HTR-8/SVneo (cell line): ENCODE results near the gene SULT2A1.
"Not testable (repeated sequence)": the region's sequence is repeated elsewhere in the genome, so short reads cannot be mapped to it uniquely, and the experiment has no call there.

Source experiments
- DNase-seq: peaks from one replicate; pipeline ENCODE4 v3.0.0; 2011; ENCODE audit warnings: low spot score, mixed read lengths; ENCODE audit not compliant: insufficient read length
- FAIRE-seq: peaks from 2 replicates; lab custom pipeline; 2011; peaks lifted over from hg19 to GRCh38; lab: Jason Lieb, UNC

The SULT2A1 gene

DNA sequence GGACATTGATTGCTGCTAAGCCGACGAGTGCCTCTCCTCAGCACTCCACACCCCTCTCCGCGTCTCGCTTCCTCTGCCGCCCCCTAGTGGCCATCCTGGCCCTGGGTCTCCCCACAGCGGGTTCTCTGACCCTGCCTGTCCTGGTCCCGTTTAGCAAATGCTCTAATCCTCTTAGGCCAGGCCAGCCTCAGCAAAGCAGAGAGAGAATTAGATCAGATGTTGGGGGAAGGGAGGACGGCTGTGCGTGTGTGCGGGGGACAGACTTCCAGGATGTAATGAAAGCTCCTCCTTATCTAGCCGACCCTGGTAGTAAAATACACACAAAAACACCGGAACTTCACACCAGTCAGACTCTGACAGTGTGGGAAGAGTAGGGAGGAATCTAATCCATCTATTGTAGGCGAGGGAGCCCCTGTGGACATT lies 22.6 kb downstream of the SULT2A1 start:
- DNase-seq (peak; percentile 92), FAIRE-seq (peak; percentile 42)

DNA sequence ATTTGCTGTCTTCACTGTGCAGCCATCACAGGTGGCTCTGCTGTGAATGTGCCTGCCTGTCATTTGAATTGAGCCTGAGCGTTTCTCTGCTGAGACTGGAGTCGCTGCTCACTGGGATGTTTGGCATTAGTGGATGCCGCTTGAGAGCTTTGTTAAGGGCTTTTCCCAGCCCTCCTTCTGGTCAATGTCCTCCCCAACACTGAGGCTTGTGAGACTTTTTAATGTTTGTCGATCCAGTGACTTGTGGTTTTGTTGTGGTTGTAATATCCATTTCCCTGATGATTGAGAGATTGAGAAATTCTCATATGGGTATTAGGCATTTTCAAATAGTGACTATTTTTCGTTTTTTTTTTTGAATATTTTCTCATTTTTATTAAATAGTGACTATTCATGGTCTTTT lies 24.5 kb downstream of the SULT2A1 start:
- DNase-seq: no peak
- FAIRE-seq: no peak

DNA sequence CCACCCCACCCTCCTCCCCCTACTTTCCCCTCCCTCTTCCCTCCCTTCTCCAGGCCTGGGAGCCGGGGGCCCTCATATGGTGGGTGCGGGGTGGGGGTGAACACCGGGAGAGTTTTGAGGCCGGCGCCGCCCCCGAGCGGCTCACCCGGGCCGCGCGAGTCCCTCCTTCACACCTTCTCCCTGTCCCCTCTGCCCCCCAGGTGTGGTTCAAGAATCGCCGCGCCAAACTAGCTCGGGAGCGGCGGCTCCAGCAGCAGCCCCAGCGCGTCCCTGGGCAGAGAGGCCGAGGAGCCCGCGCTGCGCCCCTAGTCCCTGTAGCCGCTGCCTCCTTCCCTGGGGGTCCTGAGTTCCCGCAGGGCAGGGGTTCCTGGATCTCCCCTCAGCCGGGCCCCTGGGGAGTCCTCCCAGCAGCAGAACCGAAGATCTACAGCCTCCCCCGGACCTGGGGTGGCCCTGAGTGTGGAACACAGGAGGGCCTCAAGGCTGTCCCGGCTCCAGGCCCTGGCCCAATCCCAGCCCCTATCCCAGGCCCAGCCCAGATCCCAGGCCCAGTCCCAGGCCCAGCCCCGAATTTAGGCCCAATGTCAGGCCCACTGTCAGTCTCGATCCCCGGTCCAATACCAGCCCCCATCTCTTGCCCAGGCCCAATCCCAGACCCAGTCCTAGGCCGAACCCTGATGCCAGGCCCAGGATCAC lies 25.4 kb downstream of the SULT2A1 start:
- DNase-seq (no peak), FAIRE-seq (no peak)

DNA sequence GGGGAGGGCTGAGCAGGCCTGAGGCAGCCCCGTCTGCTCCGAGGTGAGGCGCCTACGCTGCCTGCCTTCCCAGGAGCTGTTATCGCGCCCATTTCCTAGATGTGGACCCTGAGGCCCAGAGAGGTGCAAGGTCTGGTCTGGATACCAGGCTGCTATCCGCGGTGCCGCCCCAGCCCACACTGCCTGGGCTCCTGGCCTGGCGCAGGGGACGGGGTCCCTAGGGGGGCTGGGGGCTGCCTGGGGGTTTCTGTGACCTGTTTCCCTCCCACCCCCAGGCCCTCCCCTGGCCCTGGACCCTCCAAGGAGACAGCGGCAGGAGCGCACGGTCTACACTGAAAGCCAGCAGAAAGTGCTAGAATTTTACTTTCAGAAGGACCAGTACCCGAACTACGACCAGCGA lies 26.3 kb downstream of the SULT2A1 start:
- not testable (repeated sequence) for FAIRE-seq

DNA sequence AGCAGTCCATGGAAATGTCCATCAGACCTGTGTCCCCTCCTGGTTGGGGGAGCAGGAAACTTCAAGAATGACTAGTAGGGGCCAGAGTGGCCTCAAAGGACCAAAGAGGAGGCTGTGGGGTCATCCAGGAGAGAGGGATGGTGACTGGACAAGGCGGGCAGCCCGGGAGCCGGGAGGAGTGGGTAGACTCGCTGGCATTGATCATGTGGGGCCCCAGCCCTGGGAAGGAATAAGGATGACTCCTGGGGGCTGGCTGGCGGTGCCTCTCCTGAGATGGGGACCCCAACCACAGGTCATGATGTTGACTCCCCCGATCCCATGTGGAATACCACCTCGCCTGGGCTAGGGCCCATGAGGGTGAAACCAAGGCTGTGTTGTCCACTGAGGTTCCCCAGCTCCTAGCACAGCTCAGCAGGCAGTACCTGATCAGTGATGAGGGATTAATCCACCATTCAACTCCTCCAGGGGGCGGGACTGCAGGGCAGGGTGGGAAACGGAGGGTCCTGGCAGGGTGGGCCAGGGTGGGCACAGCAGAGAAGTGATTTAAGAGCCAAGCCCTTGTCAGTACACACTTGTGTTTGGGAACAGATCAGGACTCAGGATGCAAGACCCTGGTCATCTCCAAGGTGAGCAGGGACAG lies 27.3 kb downstream of the SULT2A1 start, which contains the start of gene TPRX2:
Gene TPRX2, plus strand, starts transcription at position 590 of the 640 bp plus-strand sequence. Its CDS starts 12 bp downstream, at position 602.
- DNase-seq: not testable (repeated sequence)
- FAIRE-seq: peak; percentile 57

More for the DNA sequence above, 26.3 kb downstream of the SULT2A1 start:
- not testable (repeated sequence) for DNase-seq

DNA sequence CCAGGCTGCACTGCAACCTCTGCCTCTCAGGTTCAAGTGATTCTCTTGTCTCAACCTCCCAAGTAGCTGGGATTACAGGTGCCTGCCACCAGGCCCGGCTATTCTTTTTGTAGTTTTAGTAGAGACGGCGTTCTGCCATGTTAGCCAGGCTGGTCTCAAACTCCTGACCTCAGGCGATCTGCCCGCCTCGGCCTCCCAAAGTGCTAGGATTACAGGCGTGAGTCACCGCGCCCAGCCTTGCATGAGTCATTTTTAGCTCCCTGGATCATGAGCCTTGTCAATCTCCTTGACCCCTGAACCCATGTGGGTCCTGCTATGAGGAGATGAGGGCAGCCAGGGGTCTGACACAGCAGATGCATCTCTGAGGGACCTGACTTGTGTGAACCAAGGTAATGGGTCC lies 27.9 kb downstream of the SULT2A1 start:
- peak; percentile 62 for DNase-seq
- peak; percentile 40 for FAIRE-seq

DNA sequence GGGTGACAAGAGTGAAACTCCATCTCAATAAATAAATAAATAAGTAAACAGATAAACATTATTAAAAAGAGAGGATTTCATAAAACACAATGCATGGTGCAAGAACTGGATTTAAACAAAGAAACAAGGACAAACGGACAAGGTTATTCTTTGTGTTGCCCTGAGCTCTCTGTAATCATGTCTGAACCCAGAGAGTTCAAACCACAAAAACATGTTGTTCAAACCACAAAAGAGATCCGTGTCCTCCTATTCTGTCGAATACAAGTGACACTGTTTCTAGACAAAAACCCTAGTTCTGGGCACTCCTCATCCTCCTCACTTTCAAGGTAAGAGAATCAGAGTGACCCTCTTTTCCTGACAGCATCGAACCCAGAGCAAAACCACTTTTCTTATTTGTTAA lies 31.7 kb downstream of the SULT2A1 start:
- FAIRE-seq (no peak), DNase-seq (no peak)

DNA sequence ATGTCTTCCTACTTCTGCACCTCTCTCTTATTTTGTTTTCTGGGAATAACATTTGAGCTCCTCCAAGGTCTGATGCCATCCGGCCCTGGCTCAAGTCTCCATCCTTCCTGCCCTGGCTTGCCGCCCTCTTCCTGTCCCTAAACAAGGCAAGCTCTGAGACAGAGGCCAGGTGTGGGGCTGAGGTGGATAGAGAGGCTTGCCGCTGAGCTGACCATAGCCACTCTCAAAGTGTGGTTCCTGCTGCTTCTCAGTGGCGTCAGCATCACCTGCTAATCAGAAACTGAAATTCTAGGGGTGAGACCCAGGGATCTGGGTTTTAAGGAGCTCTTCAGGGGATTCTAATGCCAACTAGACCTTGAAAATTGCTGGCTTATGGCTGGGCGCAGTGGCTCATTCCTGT lies 33.1 kb downstream of the SULT2A1 start:
- no peak for FAIRE-seq

DNA sequence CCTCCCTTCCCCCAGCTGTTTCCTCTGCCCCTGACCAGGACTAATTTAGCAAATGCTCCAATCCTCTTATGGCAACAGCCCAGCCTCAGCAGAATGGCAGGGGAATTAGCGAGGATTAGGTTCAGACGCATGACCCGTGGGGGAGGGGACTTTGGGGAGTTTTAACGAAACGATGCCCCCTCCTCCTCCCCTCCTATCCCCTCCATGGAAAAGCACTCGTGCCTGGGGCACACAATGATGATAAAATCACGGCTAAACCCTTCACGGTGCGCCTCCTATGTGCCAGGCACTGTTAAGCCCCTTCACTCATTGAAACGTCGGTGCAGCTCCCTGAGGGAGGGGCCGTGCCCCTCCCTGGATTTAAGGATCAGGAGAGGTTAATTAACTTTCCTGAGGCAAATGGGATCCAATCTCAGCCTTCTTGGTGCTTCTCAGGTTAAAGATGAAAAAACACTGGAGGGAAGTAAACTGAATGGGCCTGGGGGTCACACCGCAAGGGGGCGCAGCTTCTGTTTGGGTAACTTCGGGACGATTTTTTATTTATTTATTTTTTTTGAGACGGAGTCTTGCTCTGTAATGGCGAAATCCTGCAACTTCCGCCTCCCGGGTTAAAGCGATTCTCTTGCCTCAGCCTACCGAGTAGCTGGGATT lies 37.2 kb downstream of the SULT2A1 start:
- DNase-seq (no peak), FAIRE-seq (no peak)

More for the DNA sequence above, 33.1 kb downstream of the SULT2A1 start:
- DNase-seq: no peak

DNA sequence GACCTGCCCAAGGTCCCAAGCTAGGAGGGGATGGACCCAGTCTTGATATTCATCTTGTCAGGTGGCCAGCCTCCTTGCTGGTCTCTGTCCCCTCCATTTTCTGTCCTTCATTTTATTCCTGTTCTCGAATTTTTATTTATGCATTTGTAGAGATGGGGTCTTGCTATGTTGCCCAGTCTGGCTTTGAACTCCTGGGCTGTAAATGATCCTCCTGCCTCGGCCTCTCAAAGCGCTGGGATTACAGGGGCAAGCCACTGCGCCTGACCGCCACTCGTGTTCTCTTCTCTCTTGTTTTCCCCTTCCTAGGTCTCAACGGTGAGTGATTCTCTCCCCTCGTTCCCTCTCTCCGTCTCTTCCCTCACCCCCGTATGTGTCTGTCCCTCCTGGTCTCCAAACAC lies 37.7 kb downstream of the SULT2A1 start:
- DNase-seq (no peak), FAIRE-seq (no peak)

DNA sequence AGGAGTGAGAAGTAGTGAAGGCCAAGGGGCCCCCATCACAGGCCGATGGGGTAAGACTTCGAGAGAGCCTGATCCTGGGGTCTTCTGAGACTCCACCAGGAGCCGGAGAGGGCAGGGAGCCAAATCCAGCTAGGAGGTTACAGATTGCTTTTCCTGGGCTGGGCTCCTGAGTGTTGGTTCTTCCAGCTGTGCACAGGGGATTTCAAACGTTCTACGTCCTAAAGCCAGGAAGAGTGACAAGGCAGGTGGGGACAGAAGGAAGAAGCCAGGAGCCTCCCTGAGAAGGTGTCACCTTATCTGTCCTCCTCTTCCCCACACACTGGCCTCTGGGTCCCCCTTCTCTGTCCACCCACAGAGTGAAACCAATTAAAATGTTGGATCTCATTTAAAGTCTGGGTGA lies 43.2 kb downstream of the SULT2A1 start:
- FAIRE-seq: no peak
- DNase-seq: no peak

DNA sequence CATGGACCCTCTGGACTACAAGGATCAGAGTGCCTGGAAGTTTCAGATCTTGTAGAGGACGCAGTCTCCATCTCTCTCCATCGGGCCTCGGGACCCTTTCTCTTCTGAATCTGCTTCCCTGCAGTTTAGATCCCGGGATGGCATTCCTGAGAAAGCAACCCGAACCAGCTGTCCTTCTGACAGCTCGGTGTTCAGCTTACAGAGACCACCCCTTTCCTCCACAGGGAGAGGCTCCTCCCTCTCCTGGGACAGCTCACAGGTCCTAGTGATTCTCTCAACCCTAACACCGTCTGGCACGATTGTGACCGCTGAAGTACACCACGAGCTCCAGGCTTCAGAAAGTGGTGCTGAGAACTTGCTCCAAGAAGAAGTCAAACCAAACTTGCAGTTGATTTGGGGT lies 46.2 kb downstream of the SULT2A1 start:
- FAIRE-seq: no peak

DNA sequence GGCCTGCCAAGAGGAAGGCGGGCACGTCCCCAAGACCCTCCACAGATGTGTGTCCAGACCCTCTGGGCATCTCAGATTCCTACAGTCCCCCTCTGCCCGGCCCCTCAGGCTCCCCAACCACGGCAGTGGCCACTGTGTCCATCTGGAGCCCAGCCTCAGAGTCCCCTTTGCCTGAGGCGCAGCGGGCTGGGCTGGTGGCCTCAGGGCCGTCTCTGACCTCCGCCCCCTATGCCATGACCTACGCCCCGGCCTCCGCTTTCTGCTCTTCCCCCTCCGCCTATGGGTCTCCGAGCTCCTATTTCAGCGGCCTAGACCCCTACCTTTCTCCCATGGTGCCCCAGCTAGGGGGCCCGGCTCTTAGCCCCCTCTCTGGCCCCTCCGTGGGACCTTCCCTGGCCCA lies 46.7 kb downstream of the SULT2A1 start:
- FAIRE-seq: no peak
- DNase-seq: no peak

More for the DNA sequence above, 46.2 kb downstream of the SULT2A1 start:
- no peak for DNase-seq

DNA sequence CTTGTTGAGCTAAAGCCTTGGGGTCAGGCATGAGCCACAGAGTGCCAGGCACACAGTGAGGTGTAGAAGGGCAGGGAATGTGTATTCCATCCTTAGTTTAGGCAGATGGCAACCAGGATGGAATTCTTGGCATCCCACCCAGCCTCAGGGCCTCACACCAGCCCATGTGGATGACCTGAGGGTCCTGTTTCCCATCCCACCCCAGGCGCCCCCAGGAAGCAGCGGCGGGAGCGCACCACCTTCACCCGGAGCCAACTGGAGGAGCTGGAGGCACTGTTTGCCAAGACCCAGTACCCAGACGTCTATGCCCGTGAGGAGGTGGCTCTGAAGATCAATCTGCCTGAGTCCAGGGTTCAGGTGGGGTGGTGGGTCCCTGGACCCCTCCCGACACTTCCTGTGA lies 50.1 kb downstream of the SULT2A1 start:
- FAIRE-seq (no peak), DNase-seq (no peak)

DNA sequence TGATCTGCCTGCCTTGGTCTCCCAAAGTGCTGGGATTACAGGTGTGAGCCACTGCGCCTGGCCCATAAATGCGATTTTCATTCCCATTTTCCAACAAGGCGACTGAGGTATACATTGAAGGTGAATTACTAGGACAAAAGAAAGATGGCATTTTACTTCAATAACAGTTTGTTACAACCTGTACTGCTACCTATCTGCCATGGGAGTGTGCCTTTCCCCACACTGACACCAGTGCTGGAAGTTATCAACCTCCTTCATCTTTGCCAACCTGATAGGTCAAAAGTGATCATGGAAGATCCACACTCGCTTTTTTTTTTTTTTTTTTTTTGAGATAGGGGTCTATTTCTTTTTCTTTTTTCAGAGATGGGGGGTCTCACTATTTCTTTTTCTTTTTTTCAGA lies 53.4 kb downstream of the SULT2A1 start:
- DNase-seq: no peak
- no peak for FAIRE-seq

DNA sequence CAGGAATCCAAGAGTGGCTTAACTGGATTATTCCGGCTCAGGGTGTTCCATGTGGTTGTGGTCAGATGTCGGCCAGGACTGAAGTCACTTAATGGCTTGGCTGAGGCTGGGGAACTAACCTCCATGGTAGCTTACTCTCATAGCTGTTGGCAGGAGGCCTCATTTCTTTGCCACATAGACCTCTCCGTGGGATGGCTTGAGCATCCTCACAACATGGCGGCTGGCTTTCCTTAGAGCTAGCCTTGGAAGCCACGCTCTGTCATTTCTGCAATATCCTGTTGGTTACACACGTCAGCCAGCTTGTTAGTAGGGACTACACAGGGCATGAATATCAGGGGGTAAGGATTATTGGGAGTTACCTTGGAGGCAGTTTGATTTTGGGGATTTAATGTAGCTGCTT lies 59.3 kb downstream of the SULT2A1 start:
- no peak for DNase-seq
- FAIRE-seq: no peak

DNA sequence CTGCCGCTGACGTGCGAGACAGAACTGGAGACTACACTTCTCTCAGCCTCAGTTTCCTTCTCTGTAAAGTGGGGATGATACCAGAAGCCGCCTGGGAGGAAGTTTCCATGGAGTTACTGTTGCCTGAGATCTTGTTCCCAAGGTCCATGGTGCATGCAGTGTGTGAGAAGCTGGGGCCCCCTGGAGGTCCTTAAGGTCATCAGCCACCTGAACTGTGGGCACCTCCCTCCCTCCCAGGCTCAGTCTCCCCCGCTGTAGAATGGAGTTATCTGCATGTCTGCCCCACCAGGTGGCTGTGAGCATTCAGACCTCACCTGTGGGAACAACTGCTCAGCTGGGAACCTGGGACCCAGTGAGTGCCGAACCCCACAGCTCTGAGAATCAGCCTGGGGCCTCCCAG lies 61.7 kb downstream of the SULT2A1 start:
- no peak for DNase-seq
- FAIRE-seq: no peak

DNA sequence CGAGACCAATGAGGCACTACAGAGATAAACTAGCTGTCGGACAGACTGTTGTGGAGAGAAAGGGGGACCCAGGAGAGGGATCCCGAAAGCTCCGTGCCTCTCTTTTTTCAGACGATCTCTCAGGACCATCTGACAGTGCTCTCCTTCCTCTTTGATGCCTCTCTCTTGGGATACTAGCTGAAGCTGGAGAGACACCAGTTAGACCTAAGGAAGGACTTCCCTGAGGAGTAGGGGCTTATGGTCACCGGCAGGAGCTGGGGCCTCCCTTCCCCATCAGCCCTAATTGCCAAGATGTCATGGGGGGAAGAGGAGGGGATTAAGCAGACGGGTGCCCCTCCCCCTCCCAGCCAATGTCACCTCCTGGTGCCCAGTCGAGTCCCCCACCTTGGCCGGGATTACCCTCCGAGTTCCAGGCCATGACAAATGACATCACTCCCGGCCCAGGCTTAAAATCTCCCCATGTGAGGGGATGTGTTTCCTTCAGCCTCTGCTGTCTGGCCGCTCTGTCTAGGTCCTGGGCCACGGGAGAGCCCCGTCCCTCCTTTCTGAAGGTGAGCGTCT lies 64.6 kb downstream of the SULT2A1 start, which contains the start of gene CRX:
Gene CRX, plus strand, starts transcription at position 478 of the 561 bp plus-strand sequence. CDS start 12,507 bp downstream, outside the sequence.
- no peak for DNase-seq
- no peak for FAIRE-seq
